ENCODE data around the gene POU6F2. TPM values are rescaled to one million over a fixed set of nuclear protein-coding genes. Genes with fewer than 3 reads are reported as not detected.
"Not testable (repeated sequence)": the region's sequence is repeated elsewhere in the genome, so short reads cannot be mapped to it uniquely, and the experiment has no call there.

Gene POU6F2
- total and polyA plus RNA-seq, 2 donors = 0.05 to 0.07 TPM

DNA sequence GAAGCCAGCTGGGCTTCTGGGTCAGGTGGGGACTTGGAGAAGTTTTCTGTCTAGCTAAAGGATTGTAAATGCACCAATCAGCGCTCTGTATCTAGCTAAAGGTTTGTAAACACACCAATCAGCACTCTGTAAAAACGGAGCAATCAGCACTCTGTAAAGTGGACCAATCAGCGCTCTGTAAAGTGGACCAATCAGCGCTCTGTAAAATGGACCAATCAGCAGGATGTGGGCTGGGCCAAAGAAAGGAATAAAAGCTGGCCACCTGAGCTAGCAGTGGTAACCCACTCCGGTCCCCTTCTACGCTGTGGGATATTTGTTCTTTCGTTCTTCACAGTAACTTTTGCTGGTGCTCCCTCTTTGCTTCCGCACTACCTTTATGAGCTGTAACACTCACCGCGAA lies 216.7 kb downstream of the POU6F2 start:
- not testable (repeated sequence) for H3K4me3 ChIP-seq (ENCODE audit: low read length in 2 of 2); DNase-seq (ENCODE audit: low read depth in 6 of 9, low spot score in 9 of 9); H3K27ac ChIP-seq (ENCODE audit: low read depth in 1 of 2, low read length in 1 of 2); H3K36me3 ChIP-seq (ENCODE audit: control insufficient read depth in 2 of 2, insufficient read depth in 2 of 2, low read length in 1 of 2); H3K27me3 ChIP-seq (ENCODE audit: control insufficient read depth in 2 of 2, insufficient read depth in 1 of 2, low read length in 1 of 2); H3K9me3 ChIP-seq (ENCODE audit: control insufficient read depth in 2 of 2, insufficient read depth in 1 of 2, low read length in 1 of 2); H3K4me1 ChIP-seq (ENCODE audit: control insufficient read depth in 2 of 2, insufficient read depth in 2 of 2, low read length in 2 of 2)
- 94% methylated on average over 10 of the region's 10 CpGs for WGBS

DNA sequence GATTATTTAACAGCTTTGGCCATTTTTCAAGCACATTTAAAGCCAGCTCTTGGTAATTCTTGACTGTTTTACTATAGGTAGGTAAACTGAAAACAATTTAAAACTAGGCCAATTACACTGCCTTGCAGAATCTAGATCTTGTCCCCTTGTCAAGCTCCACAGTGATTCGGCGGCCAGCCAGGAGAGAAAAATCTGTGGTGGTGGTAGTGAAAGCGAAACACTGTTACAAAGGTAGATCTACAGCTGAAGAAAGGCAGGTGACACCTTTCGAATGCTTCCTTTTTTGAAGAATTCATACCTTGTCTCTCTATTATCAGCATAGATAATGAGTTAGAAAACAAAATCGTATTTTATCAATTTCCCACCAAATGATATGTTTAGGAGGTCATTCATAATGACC lies 218.3 kb downstream of the POU6F2 start:
- 97% methylated on average over 5 of the region's 5 CpGs for WGBS
- Histone ChIP-seq H3K27ac (ENCODE audit: low read depth in 1 of 2, low read length in 1 of 2) (no peak overlapping the region), H3K9me3 (ENCODE audit: control insufficient read depth in 2 of 2, insufficient read depth in 1 of 2, low read length in 1 of 2) (no peaks in the 10 kb centered on the region)

DNA sequence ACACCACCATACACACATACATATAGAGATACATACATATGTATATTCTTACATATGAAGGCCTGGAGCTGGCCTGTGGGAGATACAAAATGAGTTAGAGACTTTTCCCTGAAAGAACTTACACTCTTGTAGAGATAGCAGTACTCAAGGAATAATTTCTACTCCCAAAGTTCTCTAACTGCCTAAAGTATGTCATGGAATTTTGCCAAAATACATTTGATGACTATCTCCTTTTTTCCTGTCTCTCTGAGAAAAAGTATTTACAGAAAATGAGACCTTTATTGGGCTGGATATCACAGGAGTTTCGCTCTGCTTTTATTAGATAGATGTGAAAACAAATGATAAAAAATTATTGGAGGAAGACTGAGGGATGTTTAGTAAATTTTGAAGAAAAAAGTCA lies 220.1 kb downstream of the POU6F2 start:
- WGBS = 91% methylated on average over 1 of the region's 1 CpG
- no peaks in the 10 kb centered on the region for H3K4me1 ChIP-seq (ENCODE audit: control insufficient read depth in 2 of 2, insufficient read depth in 2 of 2, low read length in 2 of 2)
- no peak for DNase-seq (ENCODE audit: low read depth in 6 of 9, low spot score in 9 of 9)

More for the DNA sequence above, 218.3 kb downstream of the POU6F2 start:
- Histone ChIP-seq H3K4me3 (ENCODE audit: low read length in 2 of 2) (no peak overlapping the region), H3K36me3 (ENCODE audit: control insufficient read depth in 2 of 2, insufficient read depth in 2 of 2, low read length in 1 of 2) (no peaks in the 10 kb centered on the region), H3K4me1 (ENCODE audit: control insufficient read depth in 2 of 2, insufficient read depth in 2 of 2, low read length in 2 of 2) (no peaks in the 10 kb centered on the region), H3K27me3 (ENCODE audit: control insufficient read depth in 2 of 2, insufficient read depth in 1 of 2, low read length in 1 of 2) (no peaks in the 10 kb centered on the region)
- no peak for DNase-seq (ENCODE audit: low read depth in 6 of 9, low spot score in 9 of 9)

DNA sequence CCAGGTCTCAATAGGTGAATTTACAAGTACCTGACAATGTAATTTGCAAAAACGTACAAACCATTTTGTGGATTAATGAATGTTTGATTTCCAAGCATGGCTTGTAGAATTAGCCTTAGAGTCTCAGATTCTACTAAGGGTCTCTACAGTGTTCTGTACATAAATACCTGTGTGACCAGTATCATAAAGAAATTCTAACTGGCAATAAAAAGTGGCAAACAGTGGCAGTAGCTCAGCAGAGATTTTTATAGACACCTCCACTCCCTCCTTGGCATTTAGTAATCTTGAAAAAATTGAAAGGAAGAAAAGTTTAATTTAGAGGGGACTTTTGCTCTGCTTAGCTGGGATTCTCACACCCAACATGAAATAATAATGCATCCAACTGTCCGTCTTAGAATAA lies 220.8 kb downstream of the POU6F2 start:
- Histone ChIP-seq H3K36me3 (ENCODE audit: control insufficient read depth in 2 of 2, insufficient read depth in 2 of 2, low read length in 1 of 2) (no peaks in the 10 kb centered on the region), H3K9me3 (ENCODE audit: control insufficient read depth in 2 of 2, insufficient read depth in 1 of 2, low read length in 1 of 2) (no peaks in the 10 kb centered on the region), H3K27ac (ENCODE audit: low read depth in 1 of 2, low read length in 1 of 2) (no peak overlapping the region), H3K27me3 (ENCODE audit: control insufficient read depth in 2 of 2, insufficient read depth in 1 of 2, low read length in 1 of 2) (no peaks in the 10 kb centered on the region), H3K4me3 (ENCODE audit: low read length in 2 of 2) (no peak overlapping the region), H3K4me1 (ENCODE audit: control insufficient read depth in 2 of 2, insufficient read depth in 2 of 2, low read length in 2 of 2) (no peaks in the 10 kb centered on the region)
- no peak for DNase-seq (ENCODE audit: low read depth in 6 of 9, low spot score in 9 of 9)
- 92% methylated on average over 2 of the region's 2 CpGs for WGBS

More for the DNA sequence above, 220.1 kb downstream of the POU6F2 start:
- Histone ChIP-seq H3K9me3 (ENCODE audit: control insufficient read depth in 2 of 2, insufficient read depth in 1 of 2, low read length in 1 of 2) (no peaks in the 10 kb centered on the region), H3K36me3 (ENCODE audit: control insufficient read depth in 2 of 2, insufficient read depth in 2 of 2, low read length in 1 of 2) (no peaks in the 10 kb centered on the region), H3K27ac (ENCODE audit: low read depth in 1 of 2, low read length in 1 of 2) (no peak overlapping the region), H3K4me3 (ENCODE audit: low read length in 2 of 2) (no peak overlapping the region), H3K27me3 (ENCODE audit: control insufficient read depth in 2 of 2, insufficient read depth in 1 of 2, low read length in 1 of 2) (no peaks in the 10 kb centered on the region)

DNA sequence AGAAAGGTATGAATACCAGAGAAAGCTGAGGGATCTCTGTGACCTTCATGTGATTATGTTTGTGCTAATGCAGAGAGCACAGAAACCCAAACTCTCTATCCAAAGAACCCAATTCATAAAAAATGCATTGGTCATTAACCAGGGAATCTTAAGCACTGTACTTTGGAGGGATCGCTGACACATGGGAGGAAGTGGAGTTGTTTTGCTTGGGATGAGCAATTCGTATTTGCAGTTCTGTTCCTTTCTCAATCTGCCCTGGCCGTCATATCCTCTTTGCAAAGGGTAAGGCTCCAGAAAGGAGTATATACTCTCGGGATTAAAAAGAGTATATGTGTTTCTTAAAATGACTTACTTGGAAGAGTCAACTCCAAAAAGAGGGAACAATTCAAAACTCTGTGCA lies 221.3 kb downstream of the POU6F2 start:
- no peak for DNase-seq (ENCODE audit: low read depth in 6 of 9, low spot score in 9 of 9)
- no peaks in the 10 kb centered on the region for H3K27me3 ChIP-seq (ENCODE audit: control insufficient read depth in 2 of 2, insufficient read depth in 1 of 2, low read length in 1 of 2)
- 92% methylated on average over 4 of the region's 4 CpGs for WGBS
- no peaks in the 10 kb centered on the region for H3K36me3 ChIP-seq (ENCODE audit: control insufficient read depth in 2 of 2, insufficient read depth in 2 of 2, low read length in 1 of 2)
- H3K27ac ChIP-seq (ENCODE audit: low read depth in 1 of 2, low read length in 1 of 2) = no peak overlapping the region
- H3K9me3 ChIP-seq (ENCODE audit: control insufficient read depth in 2 of 2, insufficient read depth in 1 of 2, low read length in 1 of 2) = no peaks in the 10 kb centered on the region
- no peak overlapping the region for H3K4me3 ChIP-seq (ENCODE audit: low read length in 2 of 2)
- no peaks in the 10 kb centered on the region for H3K4me1 ChIP-seq (ENCODE audit: control insufficient read depth in 2 of 2, insufficient read depth in 2 of 2, low read length in 2 of 2)

DNA sequence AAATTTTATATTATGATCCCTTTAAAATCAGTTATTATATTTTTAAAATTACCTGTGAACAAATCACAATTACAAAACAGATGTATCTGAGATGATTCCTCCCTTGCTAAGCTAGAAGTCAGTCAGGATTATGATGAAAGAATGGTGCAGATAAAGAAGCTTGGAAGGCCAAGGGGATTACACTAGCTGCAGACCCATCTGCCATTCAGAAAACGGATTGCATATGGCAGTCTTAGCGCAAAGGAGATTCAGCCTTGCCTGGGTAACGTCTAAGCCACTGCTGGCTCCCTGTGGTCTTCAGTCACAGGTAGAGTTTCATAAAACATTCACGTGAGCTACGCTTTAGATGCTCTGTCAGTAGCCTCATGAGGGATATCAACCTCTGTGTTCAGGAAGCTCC lies 222.2 kb downstream of the POU6F2 start:
- H3K27me3 ChIP-seq (ENCODE audit: control insufficient read depth in 2 of 2, insufficient read depth in 1 of 2, low read length in 1 of 2) = no peaks in the 10 kb centered on the region
- no peak overlapping the region for H3K27ac ChIP-seq (ENCODE audit: low read depth in 1 of 2, low read length in 1 of 2)
- WGBS = 77% methylated on average over 5 of the region's 5 CpGs
- no peaks in the 10 kb centered on the region for H3K36me3 ChIP-seq (ENCODE audit: control insufficient read depth in 2 of 2, insufficient read depth in 2 of 2, low read length in 1 of 2)
- no peak overlapping the region for H3K4me3 ChIP-seq (ENCODE audit: low read length in 2 of 2)
- DNase-seq (ENCODE audit: low read depth in 6 of 9, low spot score in 9 of 9) = no peak
- no peaks in the 10 kb centered on the region for H3K4me1 ChIP-seq (ENCODE audit: control insufficient read depth in 2 of 2, insufficient read depth in 2 of 2, low read length in 2 of 2)
- H3K9me3 ChIP-seq (ENCODE audit: control insufficient read depth in 2 of 2, insufficient read depth in 1 of 2, low read length in 1 of 2) = no peaks in the 10 kb centered on the region

DNA sequence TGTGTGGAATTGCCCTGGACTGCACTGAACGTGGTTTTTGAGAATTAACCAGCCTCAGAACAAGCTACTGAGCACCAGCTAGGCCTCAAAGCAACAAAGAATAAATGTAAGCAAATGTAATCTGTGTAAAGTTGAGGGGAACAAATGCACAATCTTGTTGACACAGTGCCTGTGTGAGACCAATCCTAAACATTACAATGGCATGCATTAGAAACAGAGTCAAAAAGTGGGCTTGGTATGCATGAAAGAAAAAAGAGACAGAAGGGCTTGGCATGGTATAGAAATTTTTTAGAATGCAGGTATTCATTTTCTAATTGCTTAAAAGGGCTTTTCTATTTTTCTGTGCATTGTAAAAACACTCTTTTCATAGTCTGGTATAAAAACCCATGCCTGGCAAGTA lies 224.3 kb downstream of the POU6F2 start:
- 85% methylated on average over 1 of the region's 1 CpG for WGBS

DNA sequence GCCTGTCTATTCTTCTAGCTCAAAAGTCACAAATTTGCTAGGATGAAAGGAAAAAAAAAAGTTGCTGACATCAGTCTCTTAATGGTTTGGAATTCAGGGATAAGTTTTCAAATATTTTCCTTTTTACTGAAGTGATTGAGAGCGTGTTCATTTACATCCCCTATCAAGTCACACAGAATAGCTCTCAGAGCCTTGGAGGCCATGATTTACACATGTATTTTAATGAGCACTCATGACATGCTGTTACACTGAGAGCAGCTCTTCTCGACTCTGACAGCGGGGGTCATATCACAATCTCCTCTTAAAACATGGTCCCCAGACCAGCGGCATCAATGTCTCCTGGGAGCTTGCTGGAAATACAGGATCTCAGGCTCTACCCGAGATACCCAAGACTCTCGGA lies 232.7 kb downstream of the POU6F2 start:
- Histone ChIP-seq H3K36me3 (ENCODE audit: control insufficient read depth in 2 of 2, insufficient read depth in 2 of 2, low read length in 1 of 2) (no peaks in the 10 kb centered on the region), H3K4me1 (ENCODE audit: control insufficient read depth in 2 of 2, insufficient read depth in 2 of 2, low read length in 2 of 2) (no peaks in the 10 kb centered on the region), H3K27ac (ENCODE audit: low read depth in 1 of 2, low read length in 1 of 2) (no peak overlapping the region), H3K4me3 (ENCODE audit: low read length in 2 of 2) (no peak overlapping the region), H3K9me3 (ENCODE audit: control insufficient read depth in 2 of 2, insufficient read depth in 1 of 2, low read length in 1 of 2) (no peaks in the 10 kb centered on the region), H3K27me3 (ENCODE audit: control insufficient read depth in 2 of 2, insufficient read depth in 1 of 2, low read length in 1 of 2) (no peaks in the 10 kb centered on the region)
- no peak for DNase-seq (ENCODE audit: low read depth in 6 of 9, low spot score in 9 of 9)
- 96% methylated on average over 6 of the region's 6 CpGs for WGBS

More for the DNA sequence above, 224.3 kb downstream of the POU6F2 start:
- H3K36me3 ChIP-seq (ENCODE audit: control insufficient read depth in 2 of 2, insufficient read depth in 2 of 2, low read length in 1 of 2) = no peaks in the 10 kb centered on the region
- H3K4me3 ChIP-seq (ENCODE audit: low read length in 2 of 2) = no peak overlapping the region
- no peaks in the 10 kb centered on the region for H3K4me1 ChIP-seq (ENCODE audit: control insufficient read depth in 2 of 2, insufficient read depth in 2 of 2, low read length in 2 of 2)
- H3K27me3 ChIP-seq (ENCODE audit: control insufficient read depth in 2 of 2, insufficient read depth in 1 of 2, low read length in 1 of 2) = no peaks in the 10 kb centered on the region
- no peaks in the 10 kb centered on the region for H3K9me3 ChIP-seq (ENCODE audit: control insufficient read depth in 2 of 2, insufficient read depth in 1 of 2, low read length in 1 of 2)
- DNase-seq (ENCODE audit: low read depth in 6 of 9, low spot score in 9 of 9) = no peak
- no peak overlapping the region for H3K27ac ChIP-seq (ENCODE audit: low read depth in 1 of 2, low read length in 1 of 2)

DNA sequence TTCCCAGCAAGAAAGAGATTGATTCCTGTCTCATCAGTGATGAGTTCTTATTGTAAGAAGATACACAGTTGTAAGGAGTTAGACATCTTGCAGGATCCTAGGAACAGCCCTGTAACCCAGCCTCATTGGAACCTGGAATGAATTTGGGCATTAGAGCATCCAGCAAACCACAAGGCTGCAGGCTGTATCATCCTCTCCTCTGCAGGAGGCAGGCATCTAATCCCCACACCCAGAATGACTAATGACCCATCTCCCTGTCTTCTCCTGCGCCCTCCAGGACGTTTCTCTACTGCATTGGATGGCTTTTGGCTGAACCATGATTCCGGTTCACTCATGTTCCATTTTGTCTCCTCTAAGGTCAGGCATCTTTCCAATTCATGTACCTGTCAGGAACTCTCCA lies 233.9 kb downstream of the POU6F2 start:
- Histone ChIP-seq H3K27ac (ENCODE audit: low read depth in 1 of 2, low read length in 1 of 2) (no peak overlapping the region), H3K27me3 (ENCODE audit: control insufficient read depth in 2 of 2, insufficient read depth in 1 of 2, low read length in 1 of 2) (no peaks in the 10 kb centered on the region), H3K36me3 (ENCODE audit: control insufficient read depth in 2 of 2, insufficient read depth in 2 of 2, low read length in 1 of 2) (no peaks in the 10 kb centered on the region), H3K9me3 (ENCODE audit: control insufficient read depth in 2 of 2, insufficient read depth in 1 of 2, low read length in 1 of 2) (no peaks in the 10 kb centered on the region), H3K4me1 (ENCODE audit: control insufficient read depth in 2 of 2, insufficient read depth in 2 of 2, low read length in 2 of 2) (no peaks in the 10 kb centered on the region), H3K4me3 (ENCODE audit: low read length in 2 of 2) (no peak overlapping the region)
- WGBS = 79% methylated on average over 3 of the region's 3 CpGs
- no peak for DNase-seq (ENCODE audit: low read depth in 6 of 9, low spot score in 9 of 9)

DNA sequence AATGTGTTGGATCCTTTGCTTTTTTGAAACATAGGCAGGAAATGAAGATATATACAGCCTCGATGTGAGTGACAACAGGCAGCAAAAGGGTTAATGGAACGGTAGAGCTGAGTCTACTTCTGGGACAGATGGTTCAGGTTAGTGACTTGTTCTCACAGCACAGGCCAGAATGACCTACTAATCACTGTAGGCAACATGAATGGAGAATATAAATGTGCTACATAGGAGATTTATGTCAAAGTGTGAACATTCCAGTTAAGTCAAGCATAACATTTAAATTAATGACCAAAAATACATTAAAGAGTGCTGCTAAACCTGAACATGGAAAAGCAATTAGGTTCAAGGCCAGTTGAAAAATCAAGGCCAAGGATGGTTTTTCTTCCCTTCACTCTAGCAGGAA lies 235.2 kb downstream of the POU6F2 start:
- Histone ChIP-seq H3K4me1 (ENCODE audit: control insufficient read depth in 2 of 2, insufficient read depth in 2 of 2, low read length in 2 of 2) (no peaks in the 10 kb centered on the region), H3K4me3 (ENCODE audit: low read length in 2 of 2) (no peak overlapping the region), H3K27me3 (ENCODE audit: control insufficient read depth in 2 of 2, insufficient read depth in 1 of 2, low read length in 1 of 2) (no peaks in the 10 kb centered on the region), H3K9me3 (ENCODE audit: control insufficient read depth in 2 of 2, insufficient read depth in 1 of 2, low read length in 1 of 2) (no peaks in the 10 kb centered on the region), H3K36me3 (ENCODE audit: control insufficient read depth in 2 of 2, insufficient read depth in 2 of 2, low read length in 1 of 2) (no peaks in the 10 kb centered on the region), H3K27ac (ENCODE audit: low read depth in 1 of 2, low read length in 1 of 2) (no peak overlapping the region)
- DNase-seq (ENCODE audit: low read depth in 6 of 9, low spot score in 9 of 9) = no peak
- WGBS = 79% methylated on average over 2 of the region's 2 CpGs
